Measurements from ENCODE around the gene UTRN. TPM values are rescaled to one million over a fixed set of nuclear protein-coding genes. Genes with fewer than 3 reads are reported as not detected.

Gene UTRN
- polyA plus RNA-seq, 4 donors = 117 to 152 (median 134) TPM

Other genes starting within 250 kb of the UTRN start
- gene SF3B5, start 189.8 kb upstream of the UTRN start, polyA plus RNA-seq (ENCODE audit: insufficient read length in 4 of 4) = 100 to 1,000 TPM; 128 to 183 (median 142) TPM
- gene STX11, start 134.8 kb upstream of the UTRN start, polyA plus RNA-seq (ENCODE audit: insufficient read length in 4 of 4) = 1 to 10 TPM in 2 of 4 donors, under 1 TPM in 2; 0.78 to 1.2 (median 0.91) TPM

Data from left renal cortex interstitium (tissue), 4 donors.